H1 (cell line): Measurements from ENCODE around the gene STIM2.

ENCODE experiments used
- CHD1 ChIP-seq: IDR thresholded peaks from 2 replicates; pipeline ENCODE4 v1.6.1; 2012; ENCODE audit warnings: low read depth, low read length, improper control_type of control experiment
- RNF2 ChIP-seq: fragments of 200-900, 300-1000 bp; sonication (generic); IDR thresholded peaks from 2 replicates; pipeline ENCODE4 v1.7.1; 2016; ENCODE audit warnings: borderline replicate concordance, low read depth, mild to moderate bottlenecking, antibody characterized with exemption, low read length; ENCODE audit not compliant: poor library complexity, severe bottlenecking; ENCODE audit errors: missing control alignments
- TAF1 ChIP-seq: IDR thresholded peaks from 2 replicates; pipeline ENCODE4 v1.6.1; 2011; ENCODE audit warnings: mild to moderate bottlenecking, low read depth, low read length

GRCh38 chr4:26996745-26997144 lies 136.1 kb downstream of the STIM2 start:
- TF ChIP-seq TAF1 (no peak), CHD1 (no peak), RNF2 (no peak)
